Measurements from ENCODE around the gene KCNIP3. TPM values are rescaled to one million over a fixed set of nuclear protein-coding genes. Genes with fewer than 3 reads are reported as not detected.

KCNIP3 gene
- total RNA-seq, 2 experiments from 2014 or later = not detected

- no peaks in the 10 kb centered on the region for H3K9me3 Mint-ChIP-seq
- intact Hi-C loops (cut with micrococcal nuclease) = no loop called here
- ChIA-PET CTCF (no interaction called here), POLR2A (no interaction called here)
- peaks cover 3% of the 10 kb centered on the region for H3K27me3 Mint-ChIP-seq
- no peaks in the 10 kb centered on the region for H3K4me1 Mint-ChIP-seq (ENCODE audit: low read depth)
- no peak for DNase-seq
- no peak overlapping the region for H3K27ac Mint-ChIP-seq
- no peaks in the 10 kb centered on the region for H3K36me3 Mint-ChIP-seq
- H3K4me3 Mint-ChIP-seq = no peak overlapping the region
Observed at GRCh38 chr2:95320986-95321767, 24.0 kb downstream of the KCNIP3 start.

DNA sequence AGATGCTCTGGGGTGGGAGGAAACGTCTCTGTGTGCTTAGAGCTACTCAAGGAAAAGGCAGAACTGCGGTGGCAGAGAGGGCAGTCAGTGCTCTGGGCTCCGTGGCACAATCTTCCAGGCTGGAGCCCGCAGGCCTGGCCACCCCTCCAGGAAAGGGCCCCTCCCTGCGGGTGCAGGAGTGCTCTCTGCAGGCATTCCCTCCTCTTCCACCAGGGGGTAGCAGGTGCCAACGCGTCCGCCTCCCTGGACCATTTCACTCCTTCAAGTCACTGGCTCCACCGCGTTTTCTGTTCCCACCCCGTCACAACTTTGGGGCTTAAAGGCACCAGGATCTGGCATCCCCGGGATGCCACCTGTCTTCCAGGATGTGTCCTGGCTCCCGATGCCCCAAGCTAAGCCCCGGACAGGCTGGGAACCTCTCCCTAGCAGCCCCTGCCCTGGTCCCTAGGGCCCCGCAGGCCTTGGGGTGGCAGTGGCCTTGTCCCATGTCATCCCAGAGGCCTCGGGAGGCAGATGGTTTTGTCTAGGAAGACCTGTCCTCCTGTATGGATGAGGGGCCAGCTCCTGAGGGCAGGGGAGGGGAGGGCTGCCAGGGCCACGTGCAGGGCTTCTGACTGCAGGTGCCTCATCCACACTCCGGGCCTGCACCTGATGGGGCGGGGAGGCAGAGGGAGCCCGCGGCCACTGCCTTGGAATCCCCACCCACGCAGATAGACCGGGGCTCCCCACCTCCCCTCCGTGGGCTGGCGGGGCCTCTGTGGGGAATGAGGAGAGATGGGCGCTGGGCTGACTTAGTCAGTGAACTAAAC is 26.4 kb downstream of the KCNIP3 start:
- intact Hi-C loops (cut with micrococcal nuclease) = no loop called here
- ChIA-PET POLR2A (no interaction called here), CTCF (no interaction called here)

GRCh38 chr2:95325026-95325425 is 27.9 kb downstream of the KCNIP3 start:
- intact Hi-C loops (cut with micrococcal nuclease) = no loop called here
- H3K4me3 Mint-ChIP-seq = no peak overlapping the region
- no peaks in the 10 kb centered on the region for H3K4me1 Mint-ChIP-seq (ENCODE audit: low read depth)
- no peak for DNase-seq
- ChIA-PET POLR2A (no interaction called here), CTCF (no interaction called here)
- no peak overlapping the region for H3K27ac Mint-ChIP-seq
- H3K27me3 Mint-ChIP-seq = no peaks in the 10 kb centered on the region
- no peaks in the 10 kb centered on the region for H3K9me3 Mint-ChIP-seq
- no peaks in the 10 kb centered on the region for H3K36me3 Mint-ChIP-seq

More for the DNA sequence above, 26.4 kb downstream of the KCNIP3 start:
- no peak overlapping the region for H3K4me3 Mint-ChIP-seq
- DNase-seq = peak; percentile 26
- peaks cover 2% of the 10 kb centered on the region for H3K27me3 Mint-ChIP-seq
- H3K9me3 Mint-ChIP-seq = no peaks in the 10 kb centered on the region
- no peaks in the 10 kb centered on the region for H3K4me1 Mint-ChIP-seq (ENCODE audit: low read depth)
- no peak overlapping the region for H3K27ac Mint-ChIP-seq
- no peaks in the 10 kb centered on the region for H3K36me3 Mint-ChIP-seq

DNA sequence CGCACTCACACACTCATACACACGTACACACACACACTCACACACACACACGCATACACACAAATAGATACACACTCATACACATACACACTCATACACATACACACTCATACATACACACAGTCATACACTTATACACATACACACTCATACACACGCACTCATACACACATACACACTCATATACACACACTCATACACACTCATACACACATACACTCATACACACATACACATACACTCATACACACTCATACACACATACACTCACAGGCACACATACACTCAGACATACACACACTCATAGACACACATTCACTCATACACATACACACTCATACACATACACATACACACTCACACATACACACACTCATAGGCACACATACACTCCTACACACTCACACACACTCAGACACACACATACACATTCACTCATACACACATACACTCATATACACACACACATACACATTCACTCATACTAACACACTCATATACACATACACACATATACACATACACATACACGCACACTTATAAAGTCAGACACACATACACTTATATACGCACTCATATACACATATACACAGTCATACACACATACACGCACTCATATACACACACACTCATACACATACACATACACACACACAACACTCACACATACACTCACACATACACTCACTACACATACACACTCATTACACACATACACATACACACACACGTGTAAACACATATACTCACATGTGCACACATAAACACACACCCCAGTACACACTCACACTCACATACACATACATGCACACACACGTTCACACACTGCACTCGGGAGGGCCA is 28.7 kb downstream of the KCNIP3 start:
- POLR2A ChIA-PET = no interaction called here
- intact Hi-C loops (cut with micrococcal nuclease) = no loop called here
- Mint-ChIP-seq H3K9me3 (no peaks in the 10 kb centered on the region), H3K27me3 (no peaks in the 10 kb centered on the region), H3K4me1 (ENCODE audit: low read depth) (no peaks in the 10 kb centered on the region), H3K4me3 (no peak overlapping the region), H3K27ac (no peak overlapping the region), H3K36me3 (no peaks in the 10 kb centered on the region)
- DNase-seq = no peak
- CTCF ChIA-PET = no interaction called here

DNA sequence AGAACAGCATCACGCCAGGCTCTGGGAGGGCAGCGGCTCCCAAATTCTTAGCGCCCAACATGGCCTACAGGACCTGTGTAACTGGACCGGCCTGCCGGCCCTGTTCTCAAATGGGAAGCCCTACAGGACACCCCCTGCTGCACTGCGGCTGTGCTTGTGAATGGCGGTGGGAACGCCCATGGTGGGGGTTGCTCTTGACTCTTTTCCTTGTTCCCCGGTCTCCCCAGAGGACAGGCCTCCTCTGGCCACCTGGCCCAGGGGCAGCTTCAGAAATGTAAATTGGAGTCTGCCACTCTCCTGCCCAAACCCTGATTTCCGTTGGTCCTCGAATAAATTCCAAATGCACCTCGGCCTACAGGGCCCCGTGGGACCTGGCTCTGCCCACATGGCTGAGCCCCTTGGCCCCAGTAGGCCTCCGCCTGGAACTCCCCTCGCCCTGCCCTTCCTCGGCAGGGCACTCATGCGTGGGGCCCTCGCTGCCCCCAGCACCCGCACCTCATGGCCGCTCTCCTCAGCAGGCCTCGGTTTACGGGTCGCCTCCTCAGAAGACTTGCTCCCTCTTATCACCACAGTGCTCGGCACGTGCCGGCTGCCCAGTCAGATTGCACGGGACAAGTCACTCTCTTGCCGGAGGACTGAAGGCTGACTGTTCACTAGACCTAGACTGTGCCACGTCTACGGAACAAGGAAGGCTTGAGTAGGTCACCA is 29.4 kb downstream of the KCNIP3 start:
- H3K36me3 Mint-ChIP-seq = no peaks in the 10 kb centered on the region
- no peak for DNase-seq
- no peak overlapping the region for H3K27ac Mint-ChIP-seq
- no peaks in the 10 kb centered on the region for H3K9me3 Mint-ChIP-seq
- H3K4me1 Mint-ChIP-seq (ENCODE audit: low read depth) = no peaks in the 10 kb centered on the region
- H3K4me3 Mint-ChIP-seq = no peak overlapping the region
- POLR2A ChIA-PET = no interaction called here
- H3K27me3 Mint-ChIP-seq = no peaks in the 10 kb centered on the region
- CTCF ChIA-PET = no interaction called here
- intact Hi-C loops (cut with micrococcal nuclease) = loop anchor here (1.0 kb wide), 1 partner anchor 15 kb away; no protein-coding TSS in a partner anchor

DNA sequence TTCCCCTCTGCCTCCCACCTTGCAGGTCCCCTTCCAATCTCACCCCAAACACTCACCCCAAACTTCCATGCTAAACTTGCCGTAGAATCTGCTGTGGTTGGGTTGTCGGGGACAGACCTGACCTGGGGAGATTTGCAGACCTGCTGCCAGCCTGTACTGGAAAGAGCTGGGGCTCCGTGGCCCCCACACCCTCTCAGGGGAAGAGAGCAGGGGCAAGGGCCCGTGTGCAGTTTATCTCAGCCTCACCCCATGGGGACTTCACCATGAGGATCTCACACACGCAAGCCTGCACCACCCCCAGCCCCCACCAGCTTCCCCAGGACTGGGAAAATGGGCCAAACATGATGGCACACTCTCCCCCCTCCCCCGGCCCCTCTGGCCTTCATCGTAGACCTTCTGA is 30.7 kb downstream of the KCNIP3 start:
- Mint-ChIP-seq H3K27ac (no peak overlapping the region), H3K27me3 (no peaks in the 10 kb centered on the region), H3K36me3 (no peaks in the 10 kb centered on the region), H3K4me1 (ENCODE audit: low read depth) (no peaks in the 10 kb centered on the region), H3K9me3 (no peaks in the 10 kb centered on the region), H3K4me3 (no peak overlapping the region)
- intact Hi-C loops (cut with micrococcal nuclease) = loop anchor here (1.0 kb wide), 1 partner anchor 17 kb away; no protein-coding TSS in a partner anchor
- ChIA-PET POLR2A (no interaction called here), CTCF (interaction anchor here (1.3 kb wide), 1 partner anchor 17 kb away, joined by 3 read pairs; no protein-coding TSS in a partner anchor)
- DNase-seq = no peak

DNA sequence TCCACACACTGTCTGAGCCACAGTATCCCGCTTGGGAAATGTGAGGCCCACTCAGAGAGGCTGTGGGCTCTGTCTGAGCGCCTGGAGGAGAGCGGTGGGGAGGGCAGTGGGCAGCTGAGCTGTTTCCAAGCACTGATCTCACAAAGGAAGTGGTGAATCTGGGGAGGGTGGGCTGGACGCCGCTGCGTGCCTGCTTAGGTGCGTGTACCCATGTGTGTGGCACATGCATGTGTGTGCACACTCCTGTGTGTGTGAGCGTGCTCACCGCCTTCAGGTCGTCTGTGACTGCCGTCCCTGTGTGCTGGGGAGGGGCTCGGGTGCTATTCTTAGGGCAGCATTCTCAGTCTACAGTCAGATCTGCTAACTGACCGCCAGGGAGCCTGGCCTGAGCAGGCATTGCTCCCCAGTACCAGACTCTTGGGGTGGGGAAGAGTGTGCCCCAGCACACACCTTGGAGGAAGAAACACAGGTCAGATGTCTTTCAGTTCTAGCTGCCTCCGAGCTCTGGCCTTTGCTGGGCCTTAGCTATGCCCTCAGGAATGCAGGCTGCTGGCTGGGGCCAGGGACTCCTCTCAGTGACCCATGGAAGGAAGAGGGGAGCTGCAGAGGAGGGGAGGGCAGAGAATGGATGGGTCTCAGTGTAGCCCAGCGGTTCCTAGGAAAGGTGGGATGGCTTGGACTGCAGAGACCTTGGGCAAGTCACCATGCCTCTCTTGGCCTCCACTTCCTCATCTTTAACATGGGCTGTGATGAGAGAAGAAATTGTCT is 31.4 kb downstream of the KCNIP3 start:
- no peak overlapping the region for H3K27ac Mint-ChIP-seq
- ChIA-PET CTCF (interaction anchor here (1.3 kb wide), 1 partner anchor 17 kb away, joined by 3 read pairs; no protein-coding TSS in a partner anchor), POLR2A (no interaction called here)
- intact Hi-C loops (cut with micrococcal nuclease) = no loop called here
- H3K27me3 Mint-ChIP-seq = no peaks in the 10 kb centered on the region
- no peak for DNase-seq
- H3K36me3 Mint-ChIP-seq = no peaks in the 10 kb centered on the region
- H3K4me3 Mint-ChIP-seq = no peak overlapping the region
- no peaks in the 10 kb centered on the region for H3K9me3 Mint-ChIP-seq
- H3K4me1 Mint-ChIP-seq (ENCODE audit: low read depth) = no peaks in the 10 kb centered on the region

DNA sequence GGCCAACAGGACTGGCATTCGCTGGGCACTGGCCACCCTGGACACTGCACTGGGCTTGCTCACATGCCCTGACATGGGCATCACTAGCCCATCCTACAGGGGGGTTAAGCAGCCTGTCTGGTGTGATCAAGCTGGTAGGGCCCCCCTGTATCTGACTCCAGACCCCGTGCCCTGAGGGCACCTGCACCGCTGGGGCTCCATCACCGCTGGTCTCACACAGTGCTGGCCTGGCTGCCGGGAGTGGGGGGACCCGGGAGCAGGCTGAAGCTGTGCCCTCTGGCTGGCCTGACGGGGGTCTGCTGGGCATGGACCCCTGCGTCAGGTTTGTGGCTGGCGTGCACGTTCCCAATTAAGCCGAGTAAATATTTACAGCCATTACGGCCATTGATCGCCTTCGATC is 32.3 kb downstream of the KCNIP3 start:
- Mint-ChIP-seq H3K9me3 (no peaks in the 10 kb centered on the region), H3K4me1 (ENCODE audit: low read depth) (no peaks in the 10 kb centered on the region), H3K36me3 (no peaks in the 10 kb centered on the region), H3K27ac (no peak overlapping the region), H3K4me3 (no peak overlapping the region), H3K27me3 (no peaks in the 10 kb centered on the region)
- POLR2A ChIA-PET = no interaction called here
- CTCF ChIA-PET = no interaction called here
- intact Hi-C loops (cut with micrococcal nuclease) = no loop called here
- no peak for DNase-seq

GRCh38 chr2:95329891-95330793 is 33.0 kb downstream of the KCNIP3 start:
- ChIA-PET CTCF (no interaction called here), POLR2A (no interaction called here)
- Mint-ChIP-seq H3K4me1 (ENCODE audit: low read depth) (no peaks in the 10 kb centered on the region), H3K4me3 (no peak overlapping the region), H3K27ac (no peak overlapping the region), H3K27me3 (no peaks in the 10 kb centered on the region), H3K36me3 (no peaks in the 10 kb centered on the region), H3K9me3 (no peaks in the 10 kb centered on the region)
- intact Hi-C loops (cut with micrococcal nuclease) = no loop called here
- DNase-seq = no peak

DNA sequence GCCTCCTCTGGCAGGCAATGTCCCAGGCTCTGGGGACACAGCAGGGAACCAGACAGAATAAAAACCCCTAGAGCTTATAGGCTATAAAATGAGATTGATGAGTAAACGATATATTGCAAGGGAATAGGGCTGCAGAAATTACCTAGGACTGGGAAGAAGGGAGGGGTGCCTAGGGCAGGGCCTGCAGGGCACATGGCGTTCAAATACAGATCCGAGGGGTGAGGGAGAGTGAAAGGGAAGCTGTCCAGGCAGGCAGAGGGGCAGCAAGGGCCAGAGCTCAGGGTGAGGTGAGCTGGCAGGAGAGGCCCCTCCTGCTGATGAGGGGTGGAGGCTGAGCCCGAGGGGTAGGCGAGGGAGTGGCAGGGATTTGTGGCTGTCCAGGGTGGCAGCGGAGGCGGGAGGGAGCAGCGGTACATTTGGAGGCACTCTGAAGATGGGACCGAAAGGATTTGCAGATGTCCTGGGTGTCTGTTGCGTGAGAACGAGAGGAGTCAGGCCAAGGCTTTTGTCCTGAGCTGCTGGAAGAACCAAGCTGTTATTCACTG is 33.7 kb downstream of the KCNIP3 start:
- no peak overlapping the region for H3K27ac Mint-ChIP-seq
- CTCF ChIA-PET = interaction anchor here (1.0 kb wide), 1 partner anchor 14 kb away, joined by 4 read pairs; no protein-coding TSS in a partner anchor

More for the DNA sequence above, 33.7 kb downstream of the KCNIP3 start:
- POLR2A ChIA-PET = no interaction called here
- H3K36me3 Mint-ChIP-seq = no peaks in the 10 kb centered on the region
- H3K4me1 Mint-ChIP-seq (ENCODE audit: low read depth) = no peaks in the 10 kb centered on the region
- H3K9me3 Mint-ChIP-seq = no peaks in the 10 kb centered on the region
- no peak for DNase-seq
- no peak overlapping the region for H3K4me3 Mint-ChIP-seq
- intact Hi-C loops (cut with micrococcal nuclease) = no loop called here
- H3K27me3 Mint-ChIP-seq = no peaks in the 10 kb centered on the region
